HG03575 (cell line): Measurements from ENCODE around the gene GRN.
"Not testable (repeated sequence)": the region's sequence is repeated elsewhere in the genome, so short reads cannot be mapped to it uniquely, and the experiment has no call there.

Experiments used
- ATAC-seq: cut with Tn5 transposase; IDR thresholded peaks from one replicate; pipeline ENCODE4 v1.9.1; 2021; ENCODE audit not compliant: unreplicated experiment, insufficient number of reproducible peaks, low FRiP score; ENCODE audit errors: extremely low read depth

Gene GRN

DNA sequence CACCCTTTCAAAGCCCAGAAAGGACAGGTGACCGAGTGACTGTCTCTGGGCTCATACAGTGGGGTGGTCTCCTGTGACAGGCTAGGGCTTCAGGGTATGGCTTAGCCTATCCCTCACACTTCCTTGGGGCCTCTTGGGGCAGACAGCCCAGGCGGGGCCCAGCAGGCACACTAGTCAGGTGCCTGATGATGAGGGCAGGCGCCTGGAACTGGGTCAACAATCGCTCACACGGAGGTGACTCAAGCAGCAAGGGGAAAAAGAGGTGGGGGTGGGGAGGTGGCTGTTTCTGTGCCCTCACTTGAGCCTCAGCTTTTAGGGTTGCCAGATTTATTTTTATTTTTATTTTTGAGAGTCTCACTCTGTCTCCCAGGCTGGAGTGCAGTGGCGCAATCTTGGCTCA, 6.4 kb upstream of the GRN start:
- no peak for ATAC-seq

DNA sequence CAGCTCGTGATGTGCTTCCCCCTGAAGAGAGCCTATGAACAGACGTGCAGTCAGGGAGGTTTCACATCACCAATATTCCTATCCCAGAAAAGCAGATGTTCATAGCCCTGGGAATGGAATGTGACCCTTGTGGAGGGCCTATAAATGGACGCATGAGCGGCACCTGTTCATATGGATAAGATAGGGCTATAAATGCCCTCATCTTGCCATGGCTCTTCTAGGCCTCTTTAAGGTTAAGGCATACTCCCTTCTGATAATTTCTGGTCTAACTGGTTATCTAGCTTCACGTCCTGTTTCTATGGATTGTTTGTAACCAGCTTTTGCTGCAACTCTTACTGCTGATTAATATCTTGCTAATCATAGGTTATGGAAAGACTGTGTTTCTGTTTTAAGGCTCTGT, 4.5 kb upstream of the GRN start:
- ATAC-seq, result not testable (repeated sequence)

DNA sequence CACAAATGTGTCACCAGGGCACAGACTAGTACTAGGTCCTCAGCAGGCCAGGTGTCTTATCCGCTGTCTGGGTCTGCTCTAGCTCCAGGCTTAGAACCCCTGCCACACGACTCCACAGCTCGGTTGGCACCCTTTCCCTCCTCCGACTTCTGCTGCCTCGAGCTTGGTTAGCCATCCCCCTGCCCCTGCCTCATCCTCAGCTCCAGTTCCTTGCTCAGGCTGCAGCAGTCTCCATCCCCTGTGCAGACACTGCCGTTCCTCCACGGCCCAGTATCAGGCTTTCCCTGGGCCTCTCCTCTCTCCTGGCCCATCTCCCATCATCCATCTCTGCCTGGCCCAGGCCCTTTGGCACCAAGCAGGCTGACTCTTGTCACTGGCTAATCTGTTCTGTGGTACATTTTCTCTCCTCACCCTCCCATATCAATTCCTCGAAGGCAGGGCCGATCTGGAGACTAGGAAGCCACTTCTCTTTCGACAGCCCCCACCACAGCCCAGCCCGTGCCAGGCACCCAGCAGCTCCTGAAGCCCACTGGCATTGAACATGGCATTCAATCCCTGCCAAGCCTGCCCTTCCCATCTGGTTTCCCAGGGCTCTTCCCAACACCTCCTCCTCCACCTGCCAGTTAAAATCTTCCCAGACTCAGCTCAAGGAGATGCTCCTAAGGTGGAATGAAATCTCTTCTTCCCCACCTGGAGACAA, 1.4 kb upstream of the GRN start:
- ATAC-seq, result no peak

GRCh38 chr17:44345454-44346026, 438 bp downstream of the GRN start:
- no peak for ATAC-seq

GRCh38 chr17:44346064-44346844, 1.2 kb downstream of the GRN start:
- no peak for ATAC-seq

DNA sequence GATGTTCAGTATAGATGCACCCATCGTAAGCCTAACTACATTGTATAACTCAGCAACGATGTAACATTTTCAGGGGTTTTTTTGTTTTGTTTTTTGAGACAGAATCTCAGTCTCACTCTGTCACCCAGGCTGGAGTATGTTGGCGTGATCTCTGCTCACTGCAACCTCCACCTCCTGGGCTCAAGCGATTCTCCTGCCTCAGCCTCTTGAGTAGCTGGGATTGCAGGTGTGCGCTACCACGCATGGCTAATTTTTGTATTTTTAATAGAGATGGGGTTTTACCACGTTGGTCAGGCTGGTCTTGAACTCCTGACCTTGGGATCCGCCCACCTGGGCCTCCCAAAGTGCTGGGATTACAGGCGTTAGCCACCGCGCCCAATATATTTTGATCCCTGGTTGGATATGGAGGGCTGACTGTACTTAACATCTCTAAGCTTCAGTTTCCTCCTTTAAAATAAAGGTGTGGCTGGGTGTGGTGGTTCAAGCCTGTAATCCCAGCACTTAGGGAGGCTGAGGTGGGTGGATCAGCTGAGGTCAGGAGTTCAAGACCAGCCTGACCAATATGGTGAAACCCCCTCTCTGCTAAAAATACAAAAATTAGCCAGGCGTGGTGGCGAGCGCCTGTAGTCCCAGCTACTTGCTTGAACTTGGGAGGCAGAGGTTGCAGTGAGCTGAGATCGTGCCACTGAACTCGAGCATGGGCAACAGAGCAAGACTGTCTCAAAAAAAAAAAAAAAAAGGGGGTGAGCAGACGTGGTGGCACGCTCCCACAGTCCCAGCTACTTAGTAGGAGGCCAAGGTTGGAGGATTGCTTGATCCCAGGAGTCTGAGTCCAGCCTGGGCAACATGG, 2.3 kb downstream of the GRN start:
- ATAC-seq, result not testable (repeated sequence)

DNA sequence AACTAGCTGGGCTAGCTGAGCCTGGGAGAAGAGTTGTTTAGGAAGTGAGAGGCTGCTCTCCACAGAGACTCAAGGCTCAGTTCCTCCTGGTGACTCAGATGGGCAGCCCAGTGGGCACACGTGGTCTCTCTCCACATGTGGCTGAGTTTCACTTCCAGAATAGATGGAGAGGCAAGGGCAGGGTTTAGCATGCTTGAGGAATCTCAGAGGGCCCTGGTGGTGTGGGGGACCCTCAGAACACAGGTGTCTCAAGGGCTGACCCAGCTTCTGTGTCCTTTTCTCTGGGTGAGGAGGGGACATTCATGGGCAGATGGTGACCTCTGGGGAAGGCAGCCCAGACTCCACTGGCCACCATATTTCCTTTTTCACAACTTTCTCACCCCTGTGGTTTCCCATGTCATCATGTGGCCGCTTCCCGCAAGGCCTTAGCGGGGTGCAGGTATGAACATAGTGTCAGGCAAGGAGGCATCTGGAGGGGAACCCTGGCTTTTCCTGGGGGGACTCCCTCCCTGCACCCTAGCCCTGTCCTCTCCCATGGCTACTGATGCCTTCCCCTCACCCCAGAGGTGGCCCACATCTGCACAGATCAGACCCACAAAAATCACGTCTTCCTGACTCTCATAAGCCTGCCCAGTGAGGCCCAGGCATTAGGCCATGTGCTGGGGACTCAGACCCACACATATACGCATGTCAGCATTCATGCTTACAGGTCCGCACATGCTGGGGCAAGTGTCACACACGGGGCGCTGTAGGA, 3.3 kb downstream of the GRN start:
- peak; percentile 30 for ATAC-seq

GRCh38 chr17:44348988-44349364, 3.9 kb downstream of the GRN start:
- ATAC-seq, result no peak

DNA sequence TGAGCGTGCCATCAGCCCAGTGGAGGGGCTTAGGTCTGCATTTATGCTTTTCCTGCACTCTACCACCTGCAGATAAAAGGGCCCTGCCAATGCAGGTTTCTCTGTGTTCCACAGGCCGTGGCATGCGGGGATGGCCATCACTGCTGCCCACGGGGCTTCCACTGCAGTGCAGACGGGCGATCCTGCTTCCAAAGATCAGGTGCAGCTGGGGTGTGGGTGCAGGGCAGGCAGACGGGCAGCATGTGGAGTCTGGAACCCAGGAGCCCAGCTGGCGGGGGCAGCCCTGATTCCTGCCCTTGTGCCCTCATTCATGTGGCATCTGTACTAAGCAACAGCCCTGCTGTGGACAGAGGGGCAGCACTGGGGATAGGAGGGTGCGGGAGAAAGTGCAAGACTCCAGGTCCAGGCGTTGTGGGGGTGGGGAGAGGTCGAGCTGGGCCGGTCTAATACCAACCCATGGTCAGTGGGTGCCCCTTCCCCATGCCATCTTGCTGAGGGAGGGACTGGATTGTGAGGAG, 4.5 kb downstream of the GRN start:
- no peak for ATAC-seq

- no peak for ATAC-seq
Measured at GRCh38 chr17:44350733-44351226, 5.7 kb downstream of the GRN start.

GRCh38 chr17:44351464-44351863, 6.4 kb downstream of the GRN start:
- ATAC-seq, result no peak

- no peak for ATAC-seq
Measured at GRCh38 chr17:44351961-44352827, 7.1 kb downstream of the GRN start.

GRCh38 chr17:44352828-44353671, 7.9 kb downstream of the GRN start:
- ATAC-seq, result no peak

DNA sequence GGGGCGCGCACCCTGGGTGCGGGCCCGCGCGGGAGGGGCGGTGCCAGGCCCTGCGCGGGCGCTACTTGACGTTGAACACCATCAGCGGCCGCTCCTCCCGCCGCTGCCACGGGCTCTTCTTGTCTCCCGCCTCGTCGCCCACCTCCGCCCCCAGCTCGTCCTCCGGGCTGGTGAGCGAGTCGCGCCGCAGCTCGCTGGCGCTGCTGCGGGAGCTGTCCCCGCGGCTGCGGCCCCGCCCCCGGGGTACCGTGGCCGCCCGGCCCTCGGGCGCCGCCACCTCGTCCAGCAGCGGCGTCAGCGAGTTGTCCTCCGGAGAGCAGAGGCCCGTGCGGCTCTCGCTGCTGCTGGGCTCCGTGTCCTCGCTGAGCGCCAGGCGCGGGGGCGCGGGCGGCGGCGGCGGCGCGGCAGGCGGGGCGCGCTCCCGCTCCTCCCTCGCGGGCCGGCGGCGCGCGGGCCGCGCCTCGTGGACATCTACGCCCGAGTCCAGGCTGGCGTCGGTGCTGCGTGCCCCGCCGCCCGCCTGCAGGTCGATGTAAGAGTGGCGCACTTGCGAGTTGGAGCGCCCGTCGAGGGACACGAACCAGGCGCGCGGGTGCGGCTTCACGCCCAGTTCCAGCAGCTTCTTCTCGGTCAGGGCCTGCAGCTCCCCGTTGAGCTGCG, 8.7 kb downstream of the GRN start:
- no peak for ATAC-seq

DNA sequence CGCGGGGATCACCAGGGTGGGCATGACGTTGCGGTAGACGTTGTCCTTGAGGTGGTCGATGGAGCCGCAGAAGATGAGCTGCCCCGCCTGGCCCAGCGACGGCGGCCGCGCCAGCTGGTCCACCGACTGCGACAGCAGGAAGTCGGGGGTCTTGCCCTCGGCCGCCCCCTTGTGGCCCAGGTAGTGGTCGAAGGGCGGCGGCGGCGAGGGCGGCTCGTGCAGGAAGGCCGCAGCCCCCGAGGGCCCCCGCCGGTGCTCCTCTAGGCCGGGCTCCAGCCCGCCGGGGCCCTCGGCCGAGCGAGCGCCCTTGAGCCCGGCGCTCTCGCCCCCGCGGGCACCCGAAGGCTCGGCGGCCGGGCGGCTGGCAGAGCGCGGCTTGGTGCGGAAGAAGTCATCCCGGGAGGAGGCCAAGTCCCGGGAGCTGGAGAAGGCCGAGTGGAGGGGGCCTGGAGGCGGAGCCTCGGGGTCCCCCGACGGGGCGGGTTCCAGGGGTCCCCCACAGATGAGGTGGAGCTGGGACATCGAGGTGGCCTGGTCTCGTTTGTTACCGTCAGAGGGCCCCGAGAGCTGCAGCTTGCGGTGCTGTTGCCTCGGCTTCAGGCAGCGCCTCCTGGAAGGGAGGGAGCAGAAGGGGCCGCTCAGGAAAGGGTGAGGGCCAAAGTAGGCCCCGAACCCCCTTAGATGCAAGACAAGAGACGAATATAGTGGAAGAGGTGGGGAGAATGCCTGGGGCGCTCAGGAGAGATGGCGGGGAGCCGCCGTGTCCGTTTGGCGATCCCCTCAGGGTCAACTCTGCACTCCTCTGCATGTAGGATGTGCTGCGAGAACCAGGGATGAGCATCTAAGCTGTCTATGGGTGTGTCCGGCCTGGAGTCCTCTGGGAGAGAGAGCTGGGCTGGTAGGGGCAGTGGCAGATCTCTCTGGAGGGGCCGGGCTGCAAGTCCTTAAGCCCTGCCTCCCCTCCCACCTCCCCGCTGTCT, 9.8 kb downstream of the GRN start:
- ATAC-seq, result no peak
